GM18505 (cell line): ENCODE results near the gene NDUFB8.

Experiments used
- ATAC-seq: cut with Tn5 transposase; IDR thresholded peaks from one replicate; pipeline ENCODE4 v1.9.1; 2021; ENCODE audit not compliant: unreplicated experiment
- POLR2A ChIP-seq: IDR thresholded peaks from 4 replicates; pipeline ENCODE4 v1.6.1; 2011; ENCODE audit warnings: borderline replicate concordance; ENCODE audit not compliant: insufficient read depth, insufficient read length; ENCODE audit errors: extremely low read depth

The NDUFB8 gene

GRCh38 chr10:100562008-100562672, 32.5 kb upstream of the NDUFB8 start:
- no peak for ATAC-seq
- TF ChIP-seq POLR2A: no peak

GRCh38 chr10:100561005-100561404, 31.3 kb upstream of the NDUFB8 start:
- no peak for ATAC-seq
- TF ChIP-seq POLR2A: no peak

- TF ChIP-seq POLR2A: no peak
- ATAC-seq: no peak
Observed at GRCh38 chr10:100560248-100560647, 30.6 kb upstream of the NDUFB8 start.

- no peak for TF ChIP-seq POLR2A
- no peak for ATAC-seq
Observed at GRCh38 chr10:100554902-100555301, 25.2 kb upstream of the NDUFB8 start.

- TF ChIP-seq POLR2A: no peak
- ATAC-seq: no peak
Observed at GRCh38 chr10:100553929-100554328, 24.3 kb upstream of the NDUFB8 start.

- TF ChIP-seq POLR2A: no peak
- ATAC-seq: no peak
Observed at GRCh38 chr10:100551738-100552137, 22.1 kb upstream of the NDUFB8 start.

GRCh38 chr10:100551196-100551595, 21.5 kb upstream of the NDUFB8 start:
- no peak for TF ChIP-seq POLR2A

GRCh38 chr10:100544950-100545349, 15.3 kb upstream of the NDUFB8 start:
- no peak for ATAC-seq
- TF ChIP-seq POLR2A: no peak

More at GRCh38 chr10:100551196-100551595, 21.5 kb upstream of the NDUFB8 start:
- ATAC-seq: no peak

GRCh38 chr10:100537475-100537874, 7.8 kb upstream of the NDUFB8 start:
- no peak for ATAC-seq

GRCh38 chr10:100535715-100536353, 6.2 kb upstream of the NDUFB8 start, which contains the start of gene HIF1AN:
Gene HIF1AN (plus strand): TSS chr10:100535943. CDS start chr10:100535959, 16 bp downstream.
- ATAC-seq: peak; percentile 94
- peak; percentile 96 for TF ChIP-seq POLR2A

More at GRCh38 chr10:100537475-100537874, 7.8 kb upstream of the NDUFB8 start:
- no peak for TF ChIP-seq POLR2A

- no peak for ATAC-seq
- no peak for TF ChIP-seq POLR2A
Observed at GRCh38 chr10:100535338-100535714, 5.7 kb upstream of the NDUFB8 start.

GRCh38 chr10:100534726-100535125, 5.1 kb upstream of the NDUFB8 start:
- no peak for ATAC-seq
- TF ChIP-seq POLR2A: no peak

GRCh38 chr10:100531761-100532160, 2.1 kb upstream of the NDUFB8 start:
- no peak for TF ChIP-seq POLR2A
- ATAC-seq: no peak

GRCh38 chr10:100528921-100529474, 673 bp downstream of the NDUFB8 start:
- no peak for TF ChIP-seq POLR2A
- peak; percentile 5 for ATAC-seq
